Suppressor macrophage treated with lipopolysaccharide for 1 hour (primary cell): Measurements from ENCODE around the gene YTHDC1.
"Not testable (repeated sequence)": the region's sequence is repeated elsewhere in the genome, so short reads cannot be mapped to it uniquely, and the experiment has no call there.

Experiments used
- DNase-seq, 3 donors: peaks; one replicate each; pipeline ENCODE4 v3.0.0-alpha.2; 2020 to 2022

Gene YTHDC1

DNA sequence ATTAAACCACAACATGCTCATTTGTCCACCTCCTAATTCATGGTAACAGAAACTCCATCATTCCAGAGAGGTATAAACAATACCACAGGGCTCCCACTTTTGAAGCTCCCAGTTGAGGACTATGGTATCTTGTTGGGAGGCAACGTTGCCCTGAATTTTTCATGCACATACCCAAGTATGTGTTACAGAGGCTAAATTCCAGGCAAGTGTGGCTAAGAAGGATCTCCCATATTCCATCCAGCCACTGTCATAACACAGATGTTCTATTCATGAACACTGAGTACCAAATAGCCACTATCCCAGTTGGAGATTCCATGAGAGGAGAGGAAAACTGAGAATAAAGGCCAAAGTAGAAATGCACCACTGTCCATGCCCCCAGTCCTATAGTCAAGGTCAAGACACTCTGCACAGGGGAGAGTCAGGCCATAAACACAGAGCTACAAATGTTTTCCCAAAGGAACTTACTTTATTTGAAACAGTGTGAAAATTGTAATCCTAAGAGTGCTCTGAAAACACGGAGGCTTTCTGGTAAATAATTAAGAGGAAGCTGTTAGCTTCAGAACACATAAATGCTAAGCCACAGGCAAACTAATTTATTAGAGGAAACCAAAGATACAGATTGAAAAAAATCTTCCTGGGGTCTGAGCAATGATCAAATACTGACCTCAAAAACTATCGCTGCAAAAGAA lies 62.0 kb downstream of the YTHDC1 start:
- no peak for DNase-seq

DNA sequence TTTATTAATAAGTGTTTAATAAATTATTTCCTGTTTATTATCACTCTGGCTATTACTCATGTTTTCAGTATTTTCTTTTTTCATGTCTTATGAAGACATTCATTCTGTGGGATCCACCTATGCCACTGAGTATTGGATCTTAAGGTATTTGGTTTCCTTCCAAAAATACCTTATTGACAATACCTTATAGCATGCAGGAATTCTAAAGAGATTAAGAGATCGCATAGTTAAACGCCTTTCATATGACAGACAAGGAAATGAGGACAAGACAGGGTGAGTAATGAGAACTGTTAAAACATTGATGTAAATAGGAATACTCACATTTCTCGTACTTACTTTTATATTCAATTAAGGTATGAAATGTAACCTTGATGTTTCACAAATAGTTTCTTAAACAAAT lies 66.2 kb downstream of the YTHDC1 start:
- no peak for DNase-seq

DNA sequence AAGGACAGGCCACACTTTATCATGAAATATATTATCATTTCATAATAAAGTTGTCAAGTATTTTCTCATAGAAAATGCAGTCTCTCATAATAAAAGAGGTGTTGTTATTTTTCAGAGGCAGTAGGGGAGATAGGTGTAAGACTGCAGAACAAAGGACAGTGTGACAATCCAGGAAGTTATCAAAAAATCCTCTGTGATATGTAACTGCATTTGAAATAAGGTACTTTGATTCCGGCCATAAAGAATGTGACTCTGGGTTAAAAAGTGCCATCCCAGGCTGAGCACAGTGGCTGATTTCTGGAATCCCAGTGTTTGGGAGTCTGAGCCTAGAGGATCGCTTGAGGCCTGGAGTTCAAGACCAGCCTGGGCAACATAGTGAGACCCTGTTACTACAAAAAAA lies 66.8 kb downstream of the YTHDC1 start:
- DNase-seq = no peak

GRCh38 chr4:68281796-68282740 lies 67.8 kb downstream of the YTHDC1 start:
- DNase-seq = not testable (repeated sequence)

DNA sequence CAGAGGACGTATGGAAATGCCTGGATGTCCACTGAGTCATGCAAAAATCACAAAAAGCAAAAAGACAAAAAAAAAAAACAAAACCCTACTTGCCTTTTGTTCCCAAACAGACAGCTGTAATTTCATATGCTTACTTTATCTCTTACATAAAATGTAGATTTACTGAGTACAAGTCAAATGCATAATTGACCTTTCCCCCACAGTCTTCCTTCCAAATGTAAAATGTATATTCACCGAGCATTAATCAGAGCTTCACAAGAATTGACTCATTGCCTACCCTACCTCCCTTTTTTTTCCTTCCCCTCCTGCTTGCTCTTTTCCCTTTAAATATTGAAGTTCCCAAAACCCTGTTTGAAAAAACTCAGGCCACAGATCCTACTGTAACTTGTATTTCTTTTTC lies 71.9 kb downstream of the YTHDC1 start:
- no peak for DNase-seq

GRCh38 chr4:68277627-68278026 lies 72.3 kb downstream of the YTHDC1 start:
- DNase-seq = no peak

DNA sequence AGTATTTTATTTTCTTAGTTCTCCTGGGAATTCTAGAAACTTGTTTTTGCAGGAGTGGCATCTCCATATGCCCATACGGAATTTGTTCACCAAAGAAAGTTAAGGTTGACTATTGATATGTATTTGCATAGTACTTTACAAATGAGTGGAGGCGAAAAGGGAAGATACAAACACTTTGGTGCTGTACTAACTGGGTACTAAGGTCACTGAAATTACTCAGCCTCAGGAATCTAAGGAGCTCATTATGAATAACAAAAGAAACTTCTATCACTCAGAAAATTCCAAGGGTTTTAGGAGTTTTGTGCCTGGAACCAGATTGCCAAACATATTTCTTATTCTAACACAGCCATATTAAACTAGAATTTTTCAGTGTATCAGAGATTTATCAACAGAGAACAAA lies 77.0 kb downstream of the YTHDC1 start:
- no peak for DNase-seq

- DNase-seq = no peak
Measured at GRCh38 chr4:68272380-68272779, 77.5 kb downstream of the YTHDC1 start.

DNA sequence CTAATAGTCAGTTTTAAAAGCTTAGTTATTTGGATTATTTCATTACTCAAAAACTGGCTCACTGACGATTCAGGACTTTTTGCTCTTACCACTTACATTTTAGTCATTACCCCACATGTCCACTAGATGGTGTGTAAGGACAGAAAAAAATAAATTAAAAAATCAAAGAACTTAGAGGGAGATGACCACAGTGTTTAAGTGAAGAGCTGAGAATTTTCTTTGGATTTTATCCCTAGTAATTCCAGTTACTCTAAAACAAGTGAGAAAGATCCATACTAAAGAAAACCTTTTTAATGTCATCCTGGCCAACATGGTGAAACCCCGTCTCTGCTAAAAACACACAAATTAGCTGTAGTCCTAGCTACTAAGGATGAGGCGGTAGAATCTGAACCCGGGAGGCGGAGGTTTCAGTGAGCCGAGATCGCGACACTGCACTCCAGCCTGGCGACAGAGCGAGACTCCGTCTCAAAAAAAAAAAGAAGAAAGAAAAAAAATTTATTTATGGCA lies 78.0 kb downstream of the YTHDC1 start:
- peak; percentile 33 to 68 (median 59) for DNase-seq

DNA sequence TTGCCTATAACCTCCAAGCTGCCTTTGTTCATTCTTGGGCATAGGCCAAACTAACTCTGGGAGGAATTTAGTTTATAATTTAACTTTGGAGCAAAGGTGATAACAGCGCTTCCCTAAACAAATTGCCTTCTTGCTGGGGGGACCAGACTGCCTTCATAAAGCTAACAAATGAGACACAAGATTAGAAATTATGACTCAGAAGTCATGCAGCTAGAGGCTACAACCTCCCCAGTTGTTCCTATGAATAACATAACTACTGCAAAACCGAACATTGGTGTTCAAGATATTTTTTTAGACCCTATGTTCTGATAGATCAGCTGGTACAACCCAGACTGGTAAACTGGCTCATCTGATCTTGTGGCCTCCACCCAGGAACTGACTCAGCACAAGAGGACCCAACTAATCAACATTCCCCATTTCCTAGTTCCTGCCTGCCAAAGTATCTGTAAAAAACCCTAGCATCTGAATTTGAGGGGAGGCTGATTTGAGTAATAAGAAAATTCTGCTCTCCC lies 82.4 kb downstream of the YTHDC1 start:
- no peak for DNase-seq

- no peak for DNase-seq
Measured at GRCh38 chr4:68264875-68265565, 84.9 kb downstream of the YTHDC1 start.
